ENCODE data around the gene CCDC117.
"Not testable (repeated sequence)": the region's sequence is repeated elsewhere in the genome, so short reads cannot be mapped to it uniquely, and the experiment has no call there.

CCDC117 gene

DNA sequence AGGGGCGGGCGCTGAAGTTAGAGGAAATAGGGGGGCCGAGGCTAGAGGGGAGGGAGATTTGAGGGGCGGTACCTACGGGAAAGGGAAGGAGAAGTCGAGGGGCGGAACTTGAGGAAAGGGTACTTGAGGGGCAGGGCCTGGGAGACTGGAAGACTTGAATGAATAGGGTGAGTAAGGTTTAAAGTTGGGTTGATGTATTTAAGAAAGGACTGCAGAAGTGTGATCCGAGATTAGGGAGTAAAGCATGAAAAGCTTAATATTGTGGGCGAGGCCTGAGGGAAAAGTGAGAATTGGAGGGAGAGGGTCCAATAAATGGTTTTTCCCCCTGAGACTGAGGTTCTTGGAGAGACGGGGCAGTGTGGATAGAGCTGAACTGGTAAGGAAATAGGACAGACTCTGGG lies 29.9 kb upstream of the CCDC117 start:
- no peak for DNase-seq (ENCODE audit: insufficient read length)
- TF ChIP-seq POLR2AphosphoS5 (IDR thresholded peaks at IDR 0.05; ENCODE audit: low read depth, low read length), result no peak
- TF ChIP-seq POLR2A (IDR thresholded peaks at IDR 0.05; ENCODE audit: low read depth, low read length), result no peak
- no peak for TF ChIP-seq TAF1 (IDR thresholded peaks at IDR 0.05; ENCODE audit: borderline replicate concordance, low read depth, low read length)
- FAIRE-seq, result no peak

DNA sequence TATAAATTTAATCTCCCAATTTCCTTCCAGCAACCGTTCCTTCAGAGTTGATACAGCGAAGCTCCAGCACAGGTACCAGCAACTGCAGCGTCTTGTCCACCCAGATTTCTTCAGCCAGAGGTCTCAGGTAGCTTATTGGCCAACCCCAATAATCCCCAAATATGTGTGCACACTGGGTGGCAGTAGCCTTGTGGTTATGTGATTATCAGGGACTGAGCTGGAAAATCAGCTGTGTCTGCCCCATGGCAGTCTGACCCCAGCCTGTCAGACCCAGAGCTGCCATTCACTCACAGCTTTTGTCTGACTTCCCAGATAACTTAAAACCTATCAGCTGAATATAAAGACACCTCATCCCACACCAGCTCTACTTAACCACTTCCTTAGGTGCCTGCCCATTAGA lies 28.6 kb upstream of the CCDC117 start:
- FAIRE-seq (no peak), DNase-seq (ENCODE audit: insufficient read length) (no peak)

DNA sequence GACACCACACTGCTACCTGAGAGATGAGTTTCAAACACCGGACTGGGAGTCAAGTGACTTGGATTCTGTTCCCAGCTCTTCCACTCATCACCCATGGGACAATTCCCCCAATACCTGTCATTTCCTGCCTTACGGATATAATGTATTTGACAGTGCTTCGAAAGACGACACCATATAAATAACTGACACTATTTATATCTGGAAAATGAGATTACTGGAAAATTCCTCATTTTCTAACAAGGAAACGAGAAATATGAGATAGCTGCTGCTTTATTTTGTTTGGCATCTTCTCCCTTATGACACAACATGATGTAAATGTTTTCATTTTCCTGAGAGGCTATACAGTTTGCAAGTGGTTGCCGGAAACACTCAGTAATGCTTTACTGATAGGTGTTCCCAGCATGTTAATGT lies 22.0 kb upstream of the CCDC117 start:
- no peak for TF ChIP-seq POLR2A (IDR thresholded peaks at IDR 0.05; ENCODE audit: low read depth, low read length)
- TF ChIP-seq POLR2AphosphoS5 (IDR thresholded peaks at IDR 0.05; ENCODE audit: low read depth, low read length), result no peak
- no peak for TF ChIP-seq TAF1 (IDR thresholded peaks at IDR 0.05; ENCODE audit: borderline replicate concordance, low read depth, low read length)
- no peak for DNase-seq (ENCODE audit: insufficient read length)
- FAIRE-seq, result no peak

More for the DNA sequence above, 28.6 kb upstream of the CCDC117 start:
- TF ChIP-seq TAF1 (IDR thresholded peaks at IDR 0.05; ENCODE audit: borderline replicate concordance, low read depth, low read length) (no peak), POLR2AphosphoS5 (IDR thresholded peaks at IDR 0.05; ENCODE audit: low read depth, low read length) (no peak), POLR2A (IDR thresholded peaks at IDR 0.05; ENCODE audit: low read depth, low read length) (no peak)

DNA sequence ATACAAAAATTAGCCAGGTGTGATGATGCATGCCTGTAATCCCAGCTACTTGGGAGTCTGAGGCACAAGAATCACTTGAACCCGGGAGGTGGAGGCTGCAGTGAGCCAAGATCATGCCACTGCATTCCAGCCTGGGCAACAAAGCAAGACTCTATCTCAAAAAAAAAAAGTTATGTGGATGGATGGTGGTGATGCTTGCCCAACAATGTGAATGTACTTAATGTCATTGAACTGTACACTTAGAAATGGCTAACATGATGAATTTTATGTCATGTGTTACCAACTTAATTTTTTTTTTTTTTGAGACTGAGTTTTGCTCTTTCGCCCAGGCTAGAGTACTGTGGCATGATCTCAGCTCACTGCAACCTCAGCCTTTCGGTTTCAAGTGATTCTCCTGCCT lies 18.0 kb upstream of the CCDC117 start:
- FAIRE-seq; DNase-seq (ENCODE audit: insufficient read length): not testable (repeated sequence)

- no peak for DNase-seq (ENCODE audit: insufficient read length)
- FAIRE-seq, result no peak
- TF ChIP-seq POLR2A (IDR thresholded peaks at IDR 0.05; ENCODE audit: low read depth, low read length) (no peak), TAF1 (IDR thresholded peaks at IDR 0.05; ENCODE audit: borderline replicate concordance, low read depth, low read length) (no peak), POLR2AphosphoS5 (IDR thresholded peaks at IDR 0.05; ENCODE audit: low read depth, low read length) (no peak)
These were observed 12.5 kb upstream of the CCDC117 start for GRCh38 chr22:28759861-28760560.

DNA sequence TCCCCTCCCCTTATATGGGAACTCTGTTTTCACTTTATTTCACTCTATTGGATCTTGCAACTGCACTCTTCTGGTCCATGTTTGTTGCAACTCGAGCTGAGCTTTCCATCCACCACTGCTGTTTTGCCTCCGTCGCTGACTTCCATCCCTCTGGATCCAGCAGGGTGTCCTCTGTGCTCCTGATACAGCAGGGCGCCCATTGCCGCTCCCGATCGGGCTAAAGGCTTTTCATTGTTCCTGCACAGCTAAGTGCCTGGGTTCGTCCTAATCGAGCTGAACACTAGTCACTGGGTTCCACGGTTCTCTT lies 11.1 kb upstream of the CCDC117 start:
- FAIRE-seq, result no peak
- TF ChIP-seq POLR2A (IDR thresholded peaks at IDR 0.05; ENCODE audit: low read depth, low read length), result no peak
- no peak for TF ChIP-seq POLR2AphosphoS5 (IDR thresholded peaks at IDR 0.05; ENCODE audit: low read depth, low read length)
- no peak for TF ChIP-seq TAF1 (IDR thresholded peaks at IDR 0.05; ENCODE audit: borderline replicate concordance, low read depth, low read length)
- no peak for DNase-seq (ENCODE audit: insufficient read length)

DNA sequence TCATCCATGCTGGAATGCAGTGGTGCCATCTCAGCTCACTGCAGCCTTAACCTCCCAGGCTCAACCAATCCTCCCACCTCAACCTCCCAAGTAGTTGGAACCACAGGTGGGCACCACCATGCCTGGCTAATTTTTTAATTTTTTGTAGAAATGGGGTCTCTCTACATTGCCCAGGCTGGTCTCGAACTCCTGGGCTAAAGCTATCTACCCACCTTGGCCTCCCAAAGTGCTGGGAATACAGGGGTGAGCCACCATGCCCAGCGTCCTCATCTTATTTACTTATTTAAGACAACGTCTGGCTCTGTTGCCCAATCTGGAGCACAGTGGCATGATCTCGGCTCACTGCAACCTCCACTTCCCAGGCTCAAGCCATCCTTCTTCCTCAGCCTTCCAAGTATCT lies 10.5 kb upstream of the CCDC117 start:
- DNase-seq (ENCODE audit: insufficient read length); FAIRE-seq: not testable (repeated sequence)

DNA sequence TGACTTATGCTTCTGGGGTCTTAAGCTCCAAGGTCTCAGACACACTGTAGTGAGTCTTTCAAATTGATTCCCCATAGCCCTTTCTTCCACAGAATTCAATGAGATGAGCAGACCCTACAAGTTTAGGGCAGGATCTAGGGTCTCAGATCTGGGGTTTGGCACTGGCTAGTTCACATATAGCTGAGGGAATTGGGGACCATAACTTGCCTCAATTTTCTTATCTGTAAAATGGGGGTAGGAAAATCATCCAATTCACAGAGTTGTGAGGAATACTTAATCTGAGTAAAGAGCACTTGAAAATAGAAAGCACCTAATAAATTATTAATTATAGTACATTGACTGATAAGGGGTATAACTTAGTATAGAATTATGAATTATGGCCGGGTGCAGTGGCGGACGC lies 5.9 kb upstream of the CCDC117 start:
- DNase-seq (ENCODE audit: insufficient read length) (no peak), FAIRE-seq (no peak)
- TF ChIP-seq POLR2A (IDR thresholded peaks at IDR 0.05; ENCODE audit: low read depth, low read length) (no peak), TAF1 (IDR thresholded peaks at IDR 0.05; ENCODE audit: borderline replicate concordance, low read depth, low read length) (no peak), POLR2AphosphoS5 (IDR thresholded peaks at IDR 0.05; ENCODE audit: low read depth, low read length) (no peak)

DNA sequence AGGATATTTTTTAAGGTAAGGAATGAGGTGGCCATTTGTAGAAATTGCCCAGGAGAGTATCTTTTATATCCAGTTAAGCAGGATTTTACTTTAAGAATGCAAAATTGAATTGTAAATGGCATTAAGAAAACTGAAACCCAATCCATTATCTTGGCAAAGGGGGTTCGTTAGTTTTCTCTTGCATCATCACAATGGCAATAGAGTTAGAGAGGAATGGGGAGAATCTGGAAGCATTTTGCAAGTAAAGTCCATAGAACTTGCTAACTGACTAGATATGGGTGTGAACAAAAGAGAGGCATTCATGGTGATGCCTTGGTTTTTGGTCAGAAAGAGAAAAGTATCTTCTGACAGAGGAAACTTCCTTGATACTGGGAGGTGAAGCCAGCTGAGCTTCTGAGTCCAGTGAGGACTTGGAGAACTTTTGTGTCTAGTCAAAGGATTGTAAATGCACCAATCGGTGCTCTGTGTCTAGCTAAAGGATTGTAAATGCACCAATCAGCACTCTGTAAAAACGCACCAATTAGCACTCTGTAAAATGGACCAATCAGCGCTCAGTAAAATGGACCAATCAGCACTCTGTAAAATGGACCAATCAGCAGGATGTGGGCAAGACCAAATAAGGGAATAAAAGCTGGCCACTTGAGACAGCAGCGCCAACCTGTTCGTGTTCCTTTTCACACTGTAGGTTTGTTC lies 3.6 kb upstream of the CCDC117 start:
- TF ChIP-seq POLR2AphosphoS5 (IDR thresholded peaks at IDR 0.05; ENCODE audit: low read depth, low read length) (no peak), TAF1 (IDR thresholded peaks at IDR 0.05; ENCODE audit: borderline replicate concordance, low read depth, low read length) (no peak), POLR2A (IDR thresholded peaks at IDR 0.05; ENCODE audit: low read depth, low read length) (no peak)
- FAIRE-seq (no peak), DNase-seq (ENCODE audit: insufficient read length) (no peak)

DNA sequence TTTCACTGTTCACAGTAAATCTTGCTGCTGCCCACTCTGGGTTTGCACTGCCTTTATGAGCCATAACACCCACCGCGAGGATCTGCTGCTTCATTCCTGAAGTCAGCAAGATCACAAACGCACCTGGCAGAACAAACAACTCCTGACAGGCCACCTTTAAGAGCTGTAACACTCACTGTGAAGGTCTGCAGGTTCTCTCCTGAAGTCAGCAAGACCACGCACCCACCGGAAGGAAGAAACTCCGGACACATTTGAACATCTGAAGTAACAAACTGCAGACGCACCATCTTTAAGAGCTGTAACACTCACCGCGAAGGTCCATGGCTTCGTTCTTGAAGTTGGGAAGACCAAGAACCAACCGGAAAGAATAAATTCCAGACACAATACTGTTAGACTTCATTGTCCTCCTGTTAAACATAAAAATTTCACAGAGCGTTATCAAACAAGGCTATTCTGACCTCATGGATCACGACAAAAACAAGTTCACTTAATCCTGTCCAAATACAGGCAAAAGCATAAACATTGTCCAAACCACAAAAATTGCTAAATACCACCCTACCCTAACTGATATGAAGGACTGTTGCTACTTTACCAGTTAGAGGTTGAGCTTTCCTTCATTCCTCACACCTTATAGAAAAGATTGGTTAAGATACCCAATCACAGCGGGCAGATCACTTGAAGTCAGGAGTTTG lies 3.0 kb upstream of the CCDC117 start:
- no peak for TF ChIP-seq POLR2AphosphoS5 (IDR thresholded peaks at IDR 0.05; ENCODE audit: low read depth, low read length)
- FAIRE-seq, result no peak
- no peak for DNase-seq (ENCODE audit: insufficient read length)

- no peak for FAIRE-seq
- no peak for TF ChIP-seq POLR2AphosphoS5 (IDR thresholded peaks at IDR 0.05; ENCODE audit: low read depth, low read length)
- TF ChIP-seq TAF1 (IDR thresholded peaks at IDR 0.05; ENCODE audit: borderline replicate concordance, low read depth, low read length), result no peak
- no peak for TF ChIP-seq POLR2A (IDR thresholded peaks at IDR 0.05; ENCODE audit: low read depth, low read length)
- no peak for DNase-seq (ENCODE audit: insufficient read length)
These were observed 1.2 kb upstream of the CCDC117 start for GRCh38 chr22:28771195-28771791.

GRCh38 chr22:28773461-28773867 lies 969 bp downstream of the CCDC117 start:
- DNase-seq (ENCODE audit: insufficient read length), result peak; percentile 23
- FAIRE-seq, result peak; percentile 76

More at GRCh38 chr22:28773461-28773867, 969 bp downstream of the CCDC117 start:
- TF ChIP-seq POLR2A (IDR thresholded peaks at IDR 0.05; ENCODE audit: low read depth, low read length) (no peak), POLR2AphosphoS5 (IDR thresholded peaks at IDR 0.05; ENCODE audit: low read depth, low read length) (no peak), TAF1 (IDR thresholded peaks at IDR 0.05; ENCODE audit: borderline replicate concordance, low read depth, low read length) (no peak)

Data from GM12892 (cell line).